GM23338 (cell line): Measurements from ENCODE around the gene SEZ6L.

Experiments
- CREB1 ChIP-seq: fragments of 250-450 bp; sonication (Bioruptor Pico); IDR thresholded peaks from 2 replicates; pipeline ENCODE4 v1.5.0; 2020; ENCODE audit warnings: low read depth, mild to moderate bottlenecking, moderate library complexity
- CTCF ChIP-seq, 2 experiments: fragments of 200-600 bp in 1 of 2; sonication (generic) in 1 of 2; conservative IDR thresholded peaks; 2 replicates each; pipeline versions ENCODE4 v1.5.1 to v1.6.1; 2016 to 2017; ENCODE audit warnings: antibody characterized with exemption in 2 of 2, low read depth in 2 of 2, mild to moderate bottlenecking in 2 of 2, moderate library complexity in 1 of 2
- EZH2 ChIP-seq: fragments of 200-600 bp; sonication (generic); IDR thresholded peaks from one replicate; pipeline ENCODE4 v1.8.0; 2017; ENCODE audit warnings: antibody characterized with exemption, mild to moderate bottlenecking, low read depth; ENCODE audit not compliant: unreplicated experiment
- POLR2AphosphoS5 ChIP-seq: IDR thresholded peaks from 2 replicates; pipeline ENCODE4 v1.6.1; 2016; ENCODE audit warnings: antibody characterized with exemption, low read depth
- REST ChIP-seq: IDR thresholded peaks from one replicate; pipeline ENCODE4 v1.6.1; 2018; ENCODE audit warnings: antibody characterized with exemption; ENCODE audit not compliant: unreplicated experiment
- STAT1 ChIP-seq: IDR thresholded peaks from one replicate; pipeline ENCODE4 v1.6.1; 2016; ENCODE audit warnings: antibody characterized with exemption; ENCODE audit not compliant: unreplicated experiment

- TF ChIP-seq EZH2: no peak
- TF ChIP-seq CTCF (conservative IDR thresholded peaks at IDR 0.05; ENCODE audit: low read depth in 2 of 2): no peak
- TF ChIP-seq CREB1 (CRISPR knock-in tag): no peak
- no peak for TF ChIP-seq POLR2AphosphoS5
- no peak for TF ChIP-seq REST
- no peak for TF ChIP-seq STAT1
These were observed 123.4 kb downstream of the SEZ6L start for GRCh38 chr22:26292667-26292995.
